ENCODE data around the gene PRAMEF18.
"Not testable (repeated sequence)": the region's sequence is repeated elsewhere in the genome, so short reads cannot be mapped to it uniquely, and the experiment has no call there.

PRAMEF18 gene

GRCh38 chr1:13201309-13201708, 24.6 kb downstream of the PRAMEF18 start, which contains the start of gene PRAMEF13:
PRAMEF13 (minus strand) TSS chr1:13201409; CDS start chr1:13199589, 1,820 bp downstream.
- DNase-seq = not testable (repeated sequence)

Measured in NCI-H146 (cell line).